GM19452 (cell line): Measurements from ENCODE around the gene TEAD1.

Experiments
- ATAC-seq: cut with Tn5 transposase; IDR thresholded peaks from one replicate; pipeline ENCODE4 v1.9.1; 2021; ENCODE audit not compliant: unreplicated experiment

Gene TEAD1

GRCh38 chr11:12968826-12969225 is 294.6 kb downstream of the TEAD1 start:
- ATAC-seq, result no peak

- no peak for ATAC-seq
Measured at GRCh38 chr11:12971955-12972354, 297.7 kb downstream of the TEAD1 start.

DNA sequence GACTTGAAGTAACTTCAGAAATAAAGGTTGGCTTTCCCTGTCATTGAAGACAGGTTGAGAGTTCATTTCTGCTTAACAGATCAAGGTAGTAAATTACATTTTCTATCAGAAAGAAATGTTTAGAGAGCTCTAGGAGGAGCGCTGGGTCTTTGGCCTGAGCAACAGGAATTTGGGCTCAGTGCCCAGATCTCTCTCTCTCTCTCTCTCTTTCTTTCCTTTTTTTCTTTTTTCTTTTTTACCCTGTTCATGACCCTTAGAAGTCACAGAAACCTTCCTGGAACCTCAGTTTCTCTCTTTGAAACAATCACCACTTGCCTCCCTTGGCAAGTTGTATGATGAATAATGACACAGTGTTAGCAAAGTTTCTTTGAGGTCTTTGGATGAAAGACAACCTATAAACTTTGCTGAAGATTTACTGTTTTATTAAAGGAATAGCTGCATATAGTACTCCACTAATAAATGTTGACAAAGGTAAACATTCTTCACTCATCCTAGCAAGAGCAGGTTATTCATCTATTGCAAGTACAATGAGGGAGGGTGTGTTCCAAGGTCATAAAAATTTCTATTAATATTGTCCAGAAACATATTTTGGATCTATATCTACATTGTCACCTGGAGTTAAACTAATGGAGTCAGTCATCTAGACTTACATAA is 299.4 kb downstream of the TEAD1 start:
- ATAC-seq, result no peak

DNA sequence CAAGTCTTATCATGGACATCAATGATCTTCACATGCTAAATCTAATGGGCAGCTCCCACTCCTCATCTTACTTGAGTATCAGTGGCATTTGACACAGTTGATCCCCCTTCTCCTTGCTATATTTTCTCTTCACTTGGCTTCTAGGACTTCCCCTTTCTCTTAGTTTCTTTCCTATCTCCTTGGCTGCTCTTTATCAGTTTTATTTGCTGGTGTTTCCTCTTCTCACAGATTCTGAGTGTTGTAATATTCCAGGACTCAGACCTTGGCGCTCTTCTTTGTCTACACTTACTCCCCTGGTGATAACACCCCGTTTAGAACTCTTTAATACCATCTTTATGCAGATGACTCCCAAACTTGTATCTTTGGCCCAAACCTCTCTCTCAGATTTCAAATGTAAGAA is 301.0 kb downstream of the TEAD1 start:
- no peak for ATAC-seq

DNA sequence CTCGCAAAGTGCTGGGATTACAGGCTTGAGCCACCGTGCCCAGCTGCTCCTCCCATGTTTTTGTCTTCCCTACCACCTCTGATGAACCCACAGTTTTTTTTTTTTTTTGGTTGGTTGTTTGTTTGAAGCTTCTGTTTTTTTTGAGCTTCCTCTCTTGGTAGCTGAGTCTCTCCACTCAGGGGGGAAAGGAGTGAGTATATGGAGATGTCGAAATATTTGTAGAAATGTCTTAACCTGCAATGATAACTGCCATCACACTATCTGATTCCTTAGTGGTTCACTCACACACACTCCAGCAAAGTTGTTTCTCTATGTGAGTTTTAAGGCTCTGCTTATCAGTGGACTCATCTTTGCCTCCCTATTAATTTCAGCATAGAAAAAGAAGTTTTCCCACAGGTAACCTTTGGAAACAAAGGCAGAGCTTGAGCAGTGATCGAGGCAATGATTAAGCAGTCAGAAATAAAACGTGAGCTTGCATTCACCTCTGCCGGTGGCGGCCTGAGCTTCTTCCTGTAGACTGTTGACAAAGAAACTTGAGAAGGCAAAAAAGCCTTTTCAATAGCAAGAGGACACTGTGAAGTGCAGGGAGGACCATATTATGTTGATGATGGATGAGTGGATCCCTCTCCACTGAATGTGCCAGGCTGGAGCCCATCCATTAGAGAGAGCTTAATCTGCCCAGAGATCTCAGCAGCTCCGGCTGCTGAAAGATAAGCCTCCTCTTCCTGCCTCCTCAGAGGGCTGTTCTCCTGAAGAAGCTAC is 305.9 kb downstream of the TEAD1 start:
- ATAC-seq, result no peak

GRCh38 chr11:12981676-12982522 is 307.7 kb downstream of the TEAD1 start:
- no peak for ATAC-seq

- no peak for ATAC-seq
Measured at GRCh38 chr11:12983336-12983735, 309.1 kb downstream of the TEAD1 start.

DNA sequence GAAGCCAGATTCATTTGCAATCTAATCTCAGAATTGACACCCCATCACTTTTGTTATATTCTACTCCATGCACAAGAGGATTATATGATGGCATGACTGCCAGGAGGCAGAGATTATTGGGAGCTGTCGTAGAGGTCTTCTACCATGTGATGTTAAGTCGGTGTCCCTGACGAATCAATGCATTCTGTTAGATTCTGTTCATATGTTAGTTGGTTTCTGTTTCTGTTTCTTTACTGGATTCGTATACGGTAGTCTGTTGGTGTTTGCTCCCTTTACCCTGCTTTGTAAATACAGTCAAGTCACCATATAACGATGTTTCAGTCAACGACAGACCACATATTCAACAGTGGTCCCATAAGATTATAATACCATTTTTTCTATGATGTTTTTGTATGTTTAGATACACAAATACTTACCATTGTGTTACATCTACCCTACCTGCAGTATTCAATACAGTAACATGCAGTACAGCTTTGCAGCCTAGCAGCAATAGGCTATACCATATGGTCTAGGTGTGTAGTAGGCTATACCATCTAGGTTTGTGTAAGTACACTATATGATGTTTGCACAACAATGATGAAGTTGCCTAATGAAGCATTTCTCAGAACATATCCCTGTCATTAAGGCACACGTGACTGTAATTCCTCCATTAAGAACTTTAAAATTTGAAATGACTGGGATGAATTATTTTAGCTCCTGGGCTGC is 312.1 kb downstream of the TEAD1 start:
- ATAC-seq, result no peak

- no peak for ATAC-seq
Measured at GRCh38 chr11:12989428-12990161, 315.4 kb downstream of the TEAD1 start.

DNA sequence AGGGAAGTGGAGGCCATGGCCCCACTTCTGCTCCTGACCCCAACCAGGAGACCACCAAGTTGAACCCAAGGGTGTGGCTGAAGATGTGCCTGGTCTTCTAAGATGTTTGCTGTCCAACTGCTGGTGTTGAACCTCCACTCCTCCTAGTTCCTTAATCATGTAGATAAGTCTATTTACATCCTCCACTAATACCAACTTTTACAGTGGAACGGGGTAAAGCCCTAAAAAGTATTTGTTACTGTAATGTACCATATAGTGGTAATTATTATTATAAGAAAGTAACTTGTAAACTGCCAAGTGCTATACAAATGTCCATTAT is 315.9 kb downstream of the TEAD1 start:
- ATAC-seq, result no peak

- no peak for ATAC-seq
Measured at GRCh38 chr11:12991426-12991825, 317.2 kb downstream of the TEAD1 start.

GRCh38 chr11:12993626-12994025 is 319.4 kb downstream of the TEAD1 start:
- ATAC-seq, result no peak
